Glomerular visceral epithelial cell (primary cell): ENCODE measurements around the gene AGMO.

Source experiments
- DNase-seq: peaks from one replicate; pipeline ENCODE4 v3.0.0-alpha.2; 2016; ENCODE audit errors: extremely low spot score

AGMO gene

GRCh38 chr7:15461576-15461975 lies 100.2 kb downstream of the AGMO start:
- peak; percentile 61 for DNase-seq

GRCh38 chr7:15459018-15459615 lies 102.7 kb downstream of the AGMO start:
- no peak for DNase-seq

GRCh38 chr7:15457990-15458955 lies 103.5 kb downstream of the AGMO start:
- no peak for DNase-seq

GRCh38 chr7:15452670-15453069 lies 109.1 kb downstream of the AGMO start:
- no peak for DNase-seq

GRCh38 chr7:15446722-15447121 lies 115.1 kb downstream of the AGMO start:
- DNase-seq = no peak

GRCh38 chr7:15446280-15446679 lies 115.5 kb downstream of the AGMO start:
- no peak for DNase-seq

GRCh38 chr7:15441915-15442314 lies 119.9 kb downstream of the AGMO start:
- DNase-seq = no peak

GRCh38 chr7:15440482-15440881 lies 121.3 kb downstream of the AGMO start:
- DNase-seq = no peak

GRCh38 chr7:15439853-15440252 lies 122.0 kb downstream of the AGMO start:
- DNase-seq = no peak

GRCh38 chr7:15433151-15433550 lies 128.7 kb downstream of the AGMO start:
- DNase-seq = no peak

- DNase-seq = no peak
Measured at GRCh38 chr7:15430911-15431310, 130.9 kb downstream of the AGMO start.

- no peak for DNase-seq
Measured at GRCh38 chr7:15430191-15430590, 131.6 kb downstream of the AGMO start.

- DNase-seq = no peak
Measured at GRCh38 chr7:15424468-15424867, 137.3 kb downstream of the AGMO start.

- DNase-seq = no peak
Measured at GRCh38 chr7:15419596-15419995, 142.2 kb downstream of the AGMO start.

GRCh38 chr7:15418264-15418663 lies 143.6 kb downstream of the AGMO start:
- no peak for DNase-seq

- DNase-seq = no peak
Measured at GRCh38 chr7:15417341-15417988, 144.3 kb downstream of the AGMO start.

- no peak for DNase-seq
Measured at GRCh38 chr7:15411019-15411418, 150.8 kb downstream of the AGMO start.

- no peak for DNase-seq
Measured at GRCh38 chr7:15407910-15408309, 153.9 kb downstream of the AGMO start.

GRCh38 chr7:15403751-15404150 lies 158.1 kb downstream of the AGMO start:
- DNase-seq = no peak

- no peak for DNase-seq
Measured at GRCh38 chr7:15403315-15403714, 158.5 kb downstream of the AGMO start.

- no peak for DNase-seq
Measured at GRCh38 chr7:15402436-15403136, 159.2 kb downstream of the AGMO start.

- no peak for DNase-seq
Measured at GRCh38 chr7:15400440-15400839, 161.4 kb downstream of the AGMO start.
